ENCODE results near the gene FAM180A. TPM values are rescaled to one million over a fixed set of nuclear protein-coding genes. Genes with fewer than 3 reads are reported as not detected.

The FAM180A gene
- total and polyA plus RNA-seq, 2 experiments from 2014 or later = not detected

- TF ChIP-seq ZNF462 (CRISPR knock-in tag; IDR thresholded peaks at IDR 0.05) = no peak
- TF ChIP-seq EZH2 (IDR thresholded peaks at IDR 0.05; ENCODE audit: low read depth, unreplicated experiment) = no peak
These were observed 43.1 kb upstream of the FAM180A start (continued) for GRCh38 chr7:135791543-135792362.

GRCh38 chr7:135790371-135790977 lies 41.9 kb upstream of the FAM180A start:
- Histone ChIP-seq H3F3A (replicated peaks; ENCODE audit: low read depth) (no peaks in the 10 kb centered on the region), H3K27ac (ENCODE audit: low read depth) (no peak overlapping the region), H3K36me3 (ENCODE audit: insufficient read depth) (no peaks in the 10 kb centered on the region), H3K4me1 (ENCODE audit: insufficient read depth) (no peaks in the 10 kb centered on the region), H3K4me3 (no peak overlapping the region), H2AFZ (no peak overlapping the region), H4K20me1 (replicated peaks; ENCODE audit: insufficient read depth) (no peaks in the 10 kb centered on the region), H3K27me3 (ENCODE audit: insufficient read depth) (no peaks in the 10 kb centered on the region), H3K4me2 (no peak overlapping the region), H3K9me2 (ENCODE audit: insufficient read depth) (no peaks in the 10 kb centered on the region), H3K79me2 (replicated peaks; ENCODE audit: insufficient read depth) (no peaks in the 10 kb centered on the region)
- H3K27ac Mint-ChIP-seq = no peak overlapping the region
- H3K9me3 Mint-ChIP-seq = peaks cover 4% of the 10 kb centered on the region; the same call in 2 of the 3 replicates
- H3K36me3 Mint-ChIP-seq (ENCODE audit: low read depth) = no peaks in the 10 kb centered on the region; the same call in 2 of the 3 replicates
- DNase-seq (ENCODE audit: low spot score) (no peak), ATAC-seq (no peak)
- no peak overlapping the region for H3K4me3 Mint-ChIP-seq
- no peaks in the 10 kb centered on the region for H3K27me3 Mint-ChIP-seq (ENCODE audit: insufficient read depth, low read depth, poor library complexity)
- H3K4me1 Mint-ChIP-seq = no peaks in the 10 kb centered on the region
- TF ChIP-seq JUNB (IDR thresholded peaks at IDR 0.05; ENCODE audit: unreplicated experiment) (no peak), POLR2AphosphoS5 (IDR thresholded peaks at IDR 0.05; ENCODE audit: low read depth) (no peak), EZH2 (IDR thresholded peaks at IDR 0.05; ENCODE audit: low read depth, unreplicated experiment) (no peak), ZNF462 (CRISPR knock-in tag; IDR thresholded peaks at IDR 0.05) (no peak), ZNF331 (CRISPR knock-in tag; IDR thresholded peaks at IDR 0.05; ENCODE audit: low read depth) (no peak)
